Spleen (tissue), 7 donors: Measurements from ENCODE around the gene CLCNKB.

ENCODE experiments used
- POLR2A ChIP-seq, 3 donors: fragments of 450-650 bp; IDR thresholded peaks; one replicate each; pipeline ENCODE4 v1.5.1; 2017; ENCODE audit warnings: antibody characterized with exemption in 3 of 3, mild to moderate bottlenecking in 1 of 3
- POLR2AphosphoS5 ChIP-seq, 3 donors: sonication (generic); formaldehyde crosslinking; IDR thresholded peaks; one replicate each; pipeline ENCODE4 v1.5.1; 2017; ENCODE audit warnings: antibody characterized with exemption in 3 of 3
- TF ChIP-seq, protein P1 (sequence below), 11 experiments: fragments of 200-600 bp in 7 of 11; fragments of 450-650 bp in 4 of 11; sonication (generic) in 4 of 11; IDR thresholded peaks in 8 of 11; conservative IDR thresholded peaks in 3 of 11; 1 replicate in 7 of 11; 2 replicates in 4 of 11; pipeline versions ENCODE4 v1.4.0 to v1.8.0; 2016 to 2021; ENCODE audit warnings: antibody characterized with exemption in 11 of 11, inconsistent platforms in 4 of 11, mild to moderate bottlenecking in 1 of 11
- donor health status: DM: no; HTN: no; CAD: no; lungs with moderate emphysema.
- donor health status: DM: no; HTN: no; CAD: no.
- donor health status: DM: no; HTN: no; CAD: no.

DNA sequence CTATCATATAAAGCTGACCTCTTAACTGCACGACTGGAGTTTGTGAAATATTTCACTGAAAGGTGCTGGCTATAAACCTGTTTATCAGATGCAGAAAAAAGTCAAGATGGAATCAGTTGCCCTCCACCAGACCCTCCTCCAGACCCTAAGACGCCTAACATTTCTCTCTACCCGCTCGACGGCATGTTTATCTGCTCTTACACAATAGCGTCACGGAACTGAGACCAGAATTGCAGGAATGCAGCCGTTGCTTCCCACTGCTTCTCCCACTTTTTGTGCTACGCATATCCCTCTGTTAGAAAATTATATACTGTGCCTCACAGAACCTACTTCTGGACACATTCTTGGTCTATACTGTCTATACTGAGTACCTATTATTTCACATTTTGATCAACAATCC lies 58.0 kb downstream of the CLCNKB start:
- TF ChIP-seq, protein P1, sequence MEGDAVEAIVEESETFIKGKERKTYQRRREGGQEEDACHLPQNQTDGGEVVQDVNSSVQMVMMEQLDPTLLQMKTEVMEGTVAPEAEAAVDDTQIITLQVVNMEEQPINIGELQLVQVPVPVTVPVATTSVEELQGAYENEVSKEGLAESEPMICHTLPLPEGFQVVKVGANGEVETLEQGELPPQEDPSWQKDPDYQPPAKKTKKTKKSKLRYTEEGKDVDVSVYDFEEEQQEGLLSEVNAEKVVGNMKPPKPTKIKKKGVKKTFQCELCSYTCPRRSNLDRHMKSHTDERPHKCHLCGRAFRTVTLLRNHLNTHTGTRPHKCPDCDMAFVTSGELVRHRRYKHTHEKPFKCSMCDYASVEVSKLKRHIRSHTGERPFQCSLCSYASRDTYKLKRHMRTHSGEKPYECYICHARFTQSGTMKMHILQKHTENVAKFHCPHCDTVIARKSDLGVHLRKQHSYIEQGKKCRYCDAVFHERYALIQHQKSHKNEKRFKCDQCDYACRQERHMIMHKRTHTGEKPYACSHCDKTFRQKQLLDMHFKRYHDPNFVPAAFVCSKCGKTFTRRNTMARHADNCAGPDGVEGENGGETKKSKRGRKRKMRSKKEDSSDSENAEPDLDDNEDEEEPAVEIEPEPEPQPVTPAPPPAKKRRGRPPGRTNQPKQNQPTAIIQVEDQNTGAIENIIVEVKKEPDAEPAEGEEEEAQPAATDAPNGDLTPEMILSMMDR (IDR thresholded peaks at IDR 0.05 in 8 of 11, conservative IDR thresholded peaks at IDR 0.05 in 3 of 11) = no peak
- TF ChIP-seq POLR2A (IDR thresholded peaks at IDR 0.05) (no peak), POLR2AphosphoS5 (IDR thresholded peaks at IDR 0.05) (no peak)
